ENCODE data around the gene RASSF1.

Gene RASSF1

DNA sequence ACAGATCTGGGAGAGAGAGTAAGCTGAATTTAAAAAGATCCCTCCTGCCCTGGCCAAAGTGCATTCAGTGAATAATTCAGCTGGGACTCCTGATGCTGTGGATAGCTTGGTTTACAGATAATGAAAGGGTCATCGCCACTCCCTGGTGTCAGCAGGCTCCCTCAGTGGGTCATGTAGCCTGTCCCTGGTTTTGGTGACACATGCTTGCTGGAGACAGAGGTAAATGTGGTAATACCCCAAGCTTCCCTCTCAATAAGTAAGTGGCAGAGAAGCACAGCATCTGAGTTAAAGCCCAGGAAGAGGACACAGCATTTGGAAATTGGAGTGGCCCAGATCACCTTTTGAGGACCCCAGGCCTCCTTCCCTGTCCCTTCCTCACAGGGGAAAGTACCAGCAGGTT is 16.8 kb upstream of the RASSF1 start:
- H3K27ac ChIP-seq = no peak overlapping the region
- TF ChIP-seq, protein P1, sequence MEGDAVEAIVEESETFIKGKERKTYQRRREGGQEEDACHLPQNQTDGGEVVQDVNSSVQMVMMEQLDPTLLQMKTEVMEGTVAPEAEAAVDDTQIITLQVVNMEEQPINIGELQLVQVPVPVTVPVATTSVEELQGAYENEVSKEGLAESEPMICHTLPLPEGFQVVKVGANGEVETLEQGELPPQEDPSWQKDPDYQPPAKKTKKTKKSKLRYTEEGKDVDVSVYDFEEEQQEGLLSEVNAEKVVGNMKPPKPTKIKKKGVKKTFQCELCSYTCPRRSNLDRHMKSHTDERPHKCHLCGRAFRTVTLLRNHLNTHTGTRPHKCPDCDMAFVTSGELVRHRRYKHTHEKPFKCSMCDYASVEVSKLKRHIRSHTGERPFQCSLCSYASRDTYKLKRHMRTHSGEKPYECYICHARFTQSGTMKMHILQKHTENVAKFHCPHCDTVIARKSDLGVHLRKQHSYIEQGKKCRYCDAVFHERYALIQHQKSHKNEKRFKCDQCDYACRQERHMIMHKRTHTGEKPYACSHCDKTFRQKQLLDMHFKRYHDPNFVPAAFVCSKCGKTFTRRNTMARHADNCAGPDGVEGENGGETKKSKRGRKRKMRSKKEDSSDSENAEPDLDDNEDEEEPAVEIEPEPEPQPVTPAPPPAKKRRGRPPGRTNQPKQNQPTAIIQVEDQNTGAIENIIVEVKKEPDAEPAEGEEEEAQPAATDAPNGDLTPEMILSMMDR (conservative IDR thresholded peaks at IDR 0.05; ENCODE audit: low read depth, low read length) = no peak
- peaks cover 15% of the 10 kb centered on the region for H3K4me1 ChIP-seq (ENCODE audit: low read depth, poor library complexity, severe bottlenecking)
- H3K36me3 ChIP-seq (ENCODE audit: insufficient read depth) = no peaks in the 10 kb centered on the region
- no peaks in the 10 kb centered on the region for H4K20me1 ChIP-seq (ENCODE audit: insufficient read depth)
- H2AFZ ChIP-seq (ENCODE audit: low read depth) = no peak overlapping the region
- no peaks in the 10 kb centered on the region for H3K27me3 ChIP-seq (ENCODE audit: insufficient read depth, low read depth)
- H3K4me2 ChIP-seq = peak overlapping the region; percentile 57
- no peak overlapping the region; the same call in 1 of the 2 replicates for H3K9ac ChIP-seq
- H3K79me2 ChIP-seq (ENCODE audit: insufficient read depth, low read depth) = peaks cover 24% of the 10 kb centered on the region; the same call in 1 of the 2 replicates
- peak overlapping the region; percentile 4 for H3K4me3 ChIP-seq (IDR thresholded peaks at IDR 0.05; ENCODE audit: insufficient read depth, low read depth, low read length)

DNA sequence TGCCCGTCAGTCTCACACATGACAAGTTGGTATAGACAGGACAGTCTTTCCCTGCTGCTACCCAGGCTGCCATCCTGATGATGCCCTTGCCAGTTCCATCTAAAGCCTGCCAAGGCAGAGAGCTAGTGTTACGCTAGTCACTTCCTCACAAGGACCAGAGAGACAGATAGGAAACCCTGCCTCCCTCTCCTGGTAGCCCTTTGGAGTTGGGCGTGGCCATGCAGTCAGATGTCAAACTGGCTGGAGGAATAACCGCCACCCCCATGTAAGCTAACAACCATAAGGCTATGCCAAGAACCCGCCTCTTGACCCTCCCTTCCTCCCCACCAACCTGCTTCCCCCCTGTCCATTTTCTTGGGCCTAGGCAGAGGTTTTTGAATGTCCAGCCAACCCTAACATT is 15.9 kb upstream of the RASSF1 start:
- Histone ChIP-seq H4K20me1 (ENCODE audit: insufficient read depth) (no peaks in the 10 kb centered on the region), H3K4me2 (peak overlapping the region; percentile 57), H3K4me1 (ENCODE audit: low read depth, poor library complexity, severe bottlenecking) (peaks cover 15% of the 10 kb centered on the region), H2AFZ (ENCODE audit: low read depth) (no peak overlapping the region), H3K79me2 (ENCODE audit: insufficient read depth, low read depth) (peaks cover 24% of the 10 kb centered on the region; the same call in 1 of the 2 replicates), H3K27ac (no peak overlapping the region), H3K36me3 (ENCODE audit: insufficient read depth) (no peaks in the 10 kb centered on the region), H3K9ac (no peak overlapping the region), H3K4me3 (IDR thresholded peaks at IDR 0.05; ENCODE audit: insufficient read depth, low read depth, low read length) (peak overlapping the region; percentile 4), H3K27me3 (ENCODE audit: insufficient read depth, low read depth) (no peaks in the 10 kb centered on the region)
- TF ChIP-seq, protein P1 (conservative IDR thresholded peaks at IDR 0.05; ENCODE audit: low read depth, low read length) = no peak

GRCh38 chr3:50355829-50356552 is 15.4 kb upstream of the RASSF1 start:
- peaks cover 15% of the 10 kb centered on the region for H3K4me1 ChIP-seq (ENCODE audit: low read depth, poor library complexity, severe bottlenecking)
- peak overlapping the region; percentile 57; the same call in 1 of the 2 replicates for H3K4me2 ChIP-seq
- no peak overlapping the region for H3K9ac ChIP-seq
- peaks cover 24% of the 10 kb centered on the region; the same call in 1 of the 2 replicates for H3K79me2 ChIP-seq (ENCODE audit: insufficient read depth, low read depth)
- H3K27ac ChIP-seq = no peak overlapping the region
- no peaks in the 10 kb centered on the region for H3K36me3 ChIP-seq (ENCODE audit: insufficient read depth)
- no peaks in the 10 kb centered on the region for H3K27me3 ChIP-seq (ENCODE audit: insufficient read depth, low read depth)
- no peak overlapping the region for H3K4me3 ChIP-seq (IDR thresholded peaks at IDR 0.05; ENCODE audit: insufficient read depth, low read depth, low read length)
- TF ChIP-seq, protein P1 (conservative IDR thresholded peaks at IDR 0.05; ENCODE audit: low read depth, low read length) = no peak
- no peak overlapping the region for H2AFZ ChIP-seq (ENCODE audit: low read depth)
- no peaks in the 10 kb centered on the region for H4K20me1 ChIP-seq (ENCODE audit: insufficient read depth)

GRCh38 chr3:50354850-50355249 is 14.2 kb upstream of the RASSF1 start:
- Histone ChIP-seq H3K4me3 (IDR thresholded peaks at IDR 0.05; ENCODE audit: insufficient read depth, low read depth, low read length) (no peak overlapping the region), H4K20me1 (ENCODE audit: insufficient read depth) (no peaks in the 10 kb centered on the region), H3K36me3 (ENCODE audit: insufficient read depth) (no peaks in the 10 kb centered on the region), H3K9ac (no peak overlapping the region), H3K79me2 (ENCODE audit: insufficient read depth, low read depth) (peaks cover 24% of the 10 kb centered on the region; the same call in 1 of the 2 replicates), H3K4me2 (no peak overlapping the region), H3K4me1 (ENCODE audit: low read depth, poor library complexity, severe bottlenecking) (peaks cover 14% of the 10 kb centered on the region), H3K27ac (no peak overlapping the region), H3K27me3 (ENCODE audit: insufficient read depth, low read depth) (no peaks in the 10 kb centered on the region), H2AFZ (ENCODE audit: low read depth) (no peak overlapping the region)
- TF ChIP-seq, protein P1 (conservative IDR thresholded peaks at IDR 0.05; ENCODE audit: low read depth, low read length) = no peak
